ENCODE results near the gene PKN1. TPM values are rescaled to one million over a fixed set of nuclear protein-coding genes. Genes with fewer than 3 reads are reported as not detected.

PKN1 gene
- total RNA-seq, 1 donor from 2014 or later, result 106 TPM

GRCh38 chr19:14467391-14467790, 34.3 kb downstream of the PKN1 start:
- no peak overlapping the region for H3K4me3 Mint-ChIP-seq (ENCODE audit: low read depth)
- DNase-seq (ENCODE audit: low spot score, unreplicated experiment), result no peak
- H3K27me3 Mint-ChIP-seq, result no peaks in the 10 kb centered on the region
- TF ChIP-seq CTCF (IDR thresholded peaks at IDR 0.05; ENCODE audit: unreplicated experiment), result no peak
- no peaks in the 10 kb centered on the region for H3K4me1 Mint-ChIP-seq (ENCODE audit: low read depth)
- peak overlapping the region; percentile 76 for H3K27ac Mint-ChIP-seq
- H3K36me3 Mint-ChIP-seq (ENCODE audit: insufficient read depth), result peaks cover 11% of the 10 kb centered on the region
- H3K9me3 Mint-ChIP-seq (ENCODE audit: low read depth), result no peaks in the 10 kb centered on the region

GRCh38 chr19:14467816-14468215, 34.7 kb downstream of the PKN1 start:
- no peak overlapping the region for H3K4me3 Mint-ChIP-seq (ENCODE audit: low read depth)
- no peaks in the 10 kb centered on the region for H3K4me1 Mint-ChIP-seq (ENCODE audit: low read depth)
- TF ChIP-seq CTCF (IDR thresholded peaks at IDR 0.05; ENCODE audit: unreplicated experiment), result no peak
- no peak overlapping the region for H3K27ac Mint-ChIP-seq
- DNase-seq (ENCODE audit: low spot score, unreplicated experiment), result no peak
- no peaks in the 10 kb centered on the region for H3K9me3 Mint-ChIP-seq (ENCODE audit: low read depth)
- H3K27me3 Mint-ChIP-seq, result no peaks in the 10 kb centered on the region
- H3K36me3 Mint-ChIP-seq (ENCODE audit: insufficient read depth), result peaks cover 11% of the 10 kb centered on the region

GRCh38 chr19:14470031-14470876, 37.1 kb downstream of the PKN1 start:
- Mint-ChIP-seq H3K4me1 (ENCODE audit: low read depth) (no peaks in the 10 kb centered on the region), H3K27ac (no peak overlapping the region), H3K27me3 (no peaks in the 10 kb centered on the region), H3K9me3 (ENCODE audit: low read depth) (no peaks in the 10 kb centered on the region), H3K4me3 (ENCODE audit: low read depth) (no peak overlapping the region), H3K36me3 (ENCODE audit: insufficient read depth) (peaks cover 8% of the 10 kb centered on the region)
- TF ChIP-seq CTCF (IDR thresholded peaks at IDR 0.05; ENCODE audit: unreplicated experiment), result no peak
- no peak for DNase-seq (ENCODE audit: low spot score, unreplicated experiment)

DNA sequence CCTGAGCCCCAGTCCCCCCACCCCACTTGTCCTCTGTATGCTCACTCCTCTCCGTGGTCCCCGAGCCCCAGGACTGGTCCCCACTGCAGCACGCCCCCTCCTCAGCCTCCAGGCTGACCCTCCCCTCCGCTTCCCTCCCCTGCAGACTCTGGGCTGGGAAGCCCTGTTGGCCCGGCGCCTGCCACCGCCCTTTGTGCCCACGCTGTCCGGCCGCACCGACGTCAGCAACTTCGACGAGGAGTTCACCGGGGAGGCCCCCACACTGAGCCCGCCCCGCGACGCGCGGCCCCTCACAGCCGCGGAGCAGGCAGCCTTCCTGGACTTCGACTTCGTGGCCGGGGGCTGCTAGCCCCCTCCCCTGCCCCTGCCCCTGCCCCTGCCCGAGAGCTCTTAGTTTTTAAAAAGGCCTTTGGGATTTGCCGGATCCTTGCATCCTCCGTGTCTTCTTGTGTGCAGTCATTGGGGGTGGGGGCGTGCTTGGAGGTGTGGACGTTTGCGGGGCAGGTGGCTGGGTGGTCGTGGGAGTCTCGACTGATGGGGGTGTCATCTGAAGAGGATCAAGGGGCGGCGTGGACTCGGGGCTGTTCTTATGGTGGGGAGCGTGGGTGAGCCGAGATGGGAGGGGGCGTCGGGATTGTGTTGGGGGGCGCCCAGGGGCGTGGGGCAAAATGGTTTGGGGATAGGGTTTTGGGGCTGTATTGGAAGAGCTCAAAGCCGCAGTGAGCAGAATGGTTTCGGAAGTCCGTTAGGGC, 38.5 kb downstream of the PKN1 start:
- TF ChIP-seq CTCF (IDR thresholded peaks at IDR 0.05; ENCODE audit: unreplicated experiment), result no peak
- DNase-seq (ENCODE audit: low spot score, unreplicated experiment), result no peak
- peaks cover 3% of the 10 kb centered on the region for H3K4me1 Mint-ChIP-seq (ENCODE audit: low read depth)
- H3K4me3 Mint-ChIP-seq (ENCODE audit: low read depth), result no peak overlapping the region
- H3K27me3 Mint-ChIP-seq, result no peaks in the 10 kb centered on the region
- no peak overlapping the region for H3K27ac Mint-ChIP-seq
- H3K9me3 Mint-ChIP-seq (ENCODE audit: low read depth), result no peaks in the 10 kb centered on the region
- peaks cover 9% of the 10 kb centered on the region for H3K36me3 Mint-ChIP-seq (ENCODE audit: insufficient read depth)

- Mint-ChIP-seq H3K36me3 (ENCODE audit: insufficient read depth) (peaks cover 10% of the 10 kb centered on the region), H3K27me3 (no peaks in the 10 kb centered on the region), H3K9me3 (ENCODE audit: low read depth) (no peaks in the 10 kb centered on the region), H3K27ac (no peak overlapping the region), H3K4me1 (ENCODE audit: low read depth) (peaks cover 3% of the 10 kb centered on the region), H3K4me3 (ENCODE audit: low read depth) (peak overlapping the region; percentile 47)
- TF ChIP-seq CTCF (IDR thresholded peaks at IDR 0.05; ENCODE audit: unreplicated experiment), result peak; percentile 97
- peak; percentile 88 for DNase-seq (ENCODE audit: low spot score, unreplicated experiment)
Observed at GRCh38 chr19:14472202-14472938, 39.3 kb downstream of the PKN1 start.
